Occipital lobe (tissue), 2 donors: ENCODE data around the gene TLR10. TPM values are rescaled to one million over a fixed set of nuclear protein-coding genes. Genes with fewer than 3 reads are reported as not detected.
"Not testable (repeated sequence)": the region's sequence is repeated elsewhere in the genome, so short reads cannot be mapped to it uniquely, and the experiment has no call there.

Experiments used
- DNase-seq: peaks from one replicate; lab custom pipeline; 2025; lab: John Stamatoyannopoulos, UW
- total RNA-seq: library from RNA; depleted of rRNA; stranded (reverse); fragments of >200 nt; gene quantifications from one replicate; pipeline ENCODE4 v1.2.3, GENCODE V29; 2014

Gene TLR10
- total RNA-seq, 1 donor from 2014 or later = 2.5 TPM

GRCh38 chr4:38768968-38769394, 13.8 kb downstream of the TLR10 start:
- DNase-seq = no peak

GRCh38 chr4:38766940-38767339, 15.8 kb downstream of the TLR10 start:
- not testable (repeated sequence) for DNase-seq

GRCh38 chr4:38765382-38765781, 17.4 kb downstream of the TLR10 start:
- DNase-seq = no peak

- DNase-seq = no peak
These were observed 18.5 kb downstream of the TLR10 start for GRCh38 chr4:38764277-38764676.

GRCh38 chr4:38762560-38762959, 20.2 kb downstream of the TLR10 start:
- no peak for DNase-seq

- DNase-seq = no peak
These were observed 23.0 kb downstream of the TLR10 start for GRCh38 chr4:38759790-38760122.

GRCh38 chr4:38759113-38759789, 23.5 kb downstream of the TLR10 start:
- DNase-seq = peak; percentile 69

- DNase-seq = no peak
These were observed 24.7 kb downstream of the TLR10 start for GRCh38 chr4:38757945-38758600.

- no peak for DNase-seq
These were observed 29.6 kb downstream of the TLR10 start for GRCh38 chr4:38752941-38753806.

- no peak for DNase-seq
These were observed 30.3 kb downstream of the TLR10 start for GRCh38 chr4:38752372-38752940.

GRCh38 chr4:38751341-38752010, 31.3 kb downstream of the TLR10 start:
- no peak for DNase-seq

GRCh38 chr4:38749336-38749735, 33.5 kb downstream of the TLR10 start:
- DNase-seq = no peak

- DNase-seq = no peak
These were observed 35.2 kb downstream of the TLR10 start for GRCh38 chr4:38747629-38748028.

- DNase-seq = no peak
These were observed 36.9 kb downstream of the TLR10 start for GRCh38 chr4:38745881-38746280.

GRCh38 chr4:38743866-38744265, 38.9 kb downstream of the TLR10 start:
- DNase-seq = no peak

- no peak for DNase-seq
These were observed 42.5 kb downstream of the TLR10 start for GRCh38 chr4:38740303-38740702.

- no peak for DNase-seq
These were observed 43.6 kb downstream of the TLR10 start for GRCh38 chr4:38738940-38739803.

- no peak for DNase-seq
These were observed 46.9 kb downstream of the TLR10 start for GRCh38 chr4:38735870-38736269.

- no peak for DNase-seq
These were observed 47.9 kb downstream of the TLR10 start for GRCh38 chr4:38734911-38735310.

- no peak for DNase-seq
These were observed 48.3 kb downstream of the TLR10 start for GRCh38 chr4:38734446-38734845.

- no peak for DNase-seq
These were observed 49.1 kb downstream of the TLR10 start for GRCh38 chr4:38733663-38734062.
